Measurements from ENCODE around the gene OSBPL9. TPM values are rescaled to one million over a fixed set of nuclear protein-coding genes. Genes with fewer than 3 reads are reported as not detected.

Gene OSBPL9
- total RNA-seq = 81.0 TPM

GRCh38 chr1:51616903-51617708, at the start of gene OSBPL9:
OSBPL9 (plus strand) TSS chr1:51617092; CDS start chr1:51617111, 19 bp downstream.

Small RNA genes within 50 kb of the gene (small RNA-seq; reads per million reads assigned to genes)
- not detected for gene AL050343.2
- gene RF00568 = not detected

Other genes starting within 250 kb of the OSBPL9 start
- gene EPS15, start 97.8 kb upstream of the OSBPL9 start, total RNA-seq = 247 TPM

Data from diencephalon (tissue), 1 donor.